Measurements from ENCODE around the gene STS. TPM values are rescaled to one million over a fixed set of nuclear protein-coding genes. Genes with fewer than 3 reads are reported as not detected.

Gene STS
- total RNA-seq, 1 donor from 2014 or later: 0.97 TPM

DNA sequence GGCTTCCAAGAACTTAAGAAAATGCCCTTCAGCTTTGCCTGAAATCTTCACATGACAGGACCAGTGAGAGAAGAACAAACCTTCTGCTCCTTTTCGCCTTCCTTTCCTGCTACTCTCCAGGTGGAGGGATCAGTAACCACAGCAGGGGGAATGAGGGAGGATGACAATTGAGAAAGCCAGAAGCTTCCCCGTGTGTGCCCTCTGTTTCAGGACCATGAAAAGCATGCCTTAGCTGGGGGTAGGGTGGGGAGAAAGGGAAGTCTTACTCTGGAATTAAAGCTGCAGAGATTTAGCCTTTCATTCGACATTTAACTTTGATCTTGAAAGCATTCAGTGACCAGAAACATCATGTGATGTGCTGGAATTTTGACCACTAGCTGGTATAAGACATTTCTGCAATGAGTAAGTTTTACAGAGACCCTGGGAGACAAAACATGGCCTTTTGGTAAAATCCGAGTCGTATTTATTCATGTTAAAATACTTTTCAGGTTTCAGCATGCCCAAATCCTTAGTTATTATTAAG is 11.0 kb downstream of the STS start:
- Histone ChIP-seq H4K20me1 (ENCODE audit: low read depth) (no peaks in the 10 kb centered on the region), H3K9me3 (ENCODE audit: low read depth) (no peaks in the 10 kb centered on the region), H3F3A (ENCODE audit: low read depth) (no peaks in the 10 kb centered on the region), H3K9ac (no peak overlapping the region), H3K4me2 (no peak overlapping the region), H3K79me2 (ENCODE audit: low read depth) (no peaks in the 10 kb centered on the region), H3K27me3 (no peaks in the 10 kb centered on the region), H2AFZ (replicated peaks) (no peak overlapping the region), H3K4me3 (no peak overlapping the region), H3K27ac (no peak overlapping the region), H3K4me1 (peaks cover 10% of the 10 kb centered on the region), H3K36me3 (no peaks in the 10 kb centered on the region)
- DNase-seq (ENCODE audit: low spot score): peak; percentile 8
- Mint-ChIP-seq H3K36me3 (no peaks in the 10 kb centered on the region), H3K4me3 (peak overlapping the region; percentile 31), H3K4me1 (peaks cover 47% of the 10 kb centered on the region), H3K9me3 (no peaks in the 10 kb centered on the region), H3K27me3 (ENCODE audit: insufficient read depth, low read depth) (peaks cover 4% of the 10 kb centered on the region), H3K27ac (peak overlapping the region; percentile 72)
- TF ChIP-seq, protein P1, sequence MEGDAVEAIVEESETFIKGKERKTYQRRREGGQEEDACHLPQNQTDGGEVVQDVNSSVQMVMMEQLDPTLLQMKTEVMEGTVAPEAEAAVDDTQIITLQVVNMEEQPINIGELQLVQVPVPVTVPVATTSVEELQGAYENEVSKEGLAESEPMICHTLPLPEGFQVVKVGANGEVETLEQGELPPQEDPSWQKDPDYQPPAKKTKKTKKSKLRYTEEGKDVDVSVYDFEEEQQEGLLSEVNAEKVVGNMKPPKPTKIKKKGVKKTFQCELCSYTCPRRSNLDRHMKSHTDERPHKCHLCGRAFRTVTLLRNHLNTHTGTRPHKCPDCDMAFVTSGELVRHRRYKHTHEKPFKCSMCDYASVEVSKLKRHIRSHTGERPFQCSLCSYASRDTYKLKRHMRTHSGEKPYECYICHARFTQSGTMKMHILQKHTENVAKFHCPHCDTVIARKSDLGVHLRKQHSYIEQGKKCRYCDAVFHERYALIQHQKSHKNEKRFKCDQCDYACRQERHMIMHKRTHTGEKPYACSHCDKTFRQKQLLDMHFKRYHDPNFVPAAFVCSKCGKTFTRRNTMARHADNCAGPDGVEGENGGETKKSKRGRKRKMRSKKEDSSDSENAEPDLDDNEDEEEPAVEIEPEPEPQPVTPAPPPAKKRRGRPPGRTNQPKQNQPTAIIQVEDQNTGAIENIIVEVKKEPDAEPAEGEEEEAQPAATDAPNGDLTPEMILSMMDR (IDR thresholded peaks at IDR 0.05): no peak
- TF ChIP-seq EZH2 (IDR thresholded peaks at IDR 0.05) (no peak), EZH2phosphoT487 (IDR thresholded peaks at IDR 0.05) (no peak)

DNA sequence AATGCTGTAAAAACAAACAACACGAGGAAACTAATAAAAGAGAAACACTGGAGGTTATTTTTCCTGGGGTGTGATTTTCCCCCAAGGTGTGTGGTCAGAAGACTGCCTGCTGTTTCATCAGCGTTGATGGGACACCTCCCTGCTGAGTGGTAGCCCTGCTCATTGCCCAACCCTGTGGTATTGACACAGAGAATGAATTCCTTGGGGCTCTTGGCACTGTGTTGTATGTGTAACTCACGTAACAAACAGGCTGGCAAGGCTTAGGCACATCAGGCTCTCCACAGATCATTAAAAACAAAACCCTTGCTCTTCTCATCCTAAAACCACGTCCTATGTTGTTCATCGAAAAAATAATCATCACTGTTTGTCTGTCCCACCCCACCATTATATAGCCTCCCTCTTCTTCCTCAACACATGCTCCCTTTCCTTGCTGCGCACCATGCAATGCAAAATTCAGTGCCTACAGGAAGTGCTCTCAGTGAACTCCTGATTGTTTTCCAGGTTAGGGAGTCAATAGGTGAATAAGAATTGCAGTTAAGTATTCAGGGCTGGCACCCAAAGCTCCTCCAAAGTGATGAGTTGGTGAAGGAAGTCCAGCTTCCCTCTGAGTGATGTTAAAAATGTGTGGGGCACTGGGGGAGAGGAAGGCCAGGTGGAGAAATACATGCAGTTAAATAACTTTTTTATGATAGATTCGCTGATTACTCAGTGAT is 11.8 kb downstream of the STS start:
- no peak overlapping the region for H3K4me3 Mint-ChIP-seq
- H3K36me3 Mint-ChIP-seq: no peaks in the 10 kb centered on the region
- no peaks in the 10 kb centered on the region for H3K27me3 ChIP-seq
- peaks cover 39% of the 10 kb centered on the region for H3K4me1 Mint-ChIP-seq
- no peak overlapping the region for H3K4me2 ChIP-seq
- no peaks in the 10 kb centered on the region for H4K20me1 ChIP-seq (ENCODE audit: low read depth)
- no peaks in the 10 kb centered on the region for H3K79me2 ChIP-seq (ENCODE audit: low read depth)
- peaks cover 4% of the 10 kb centered on the region for H3K27me3 Mint-ChIP-seq (ENCODE audit: insufficient read depth, low read depth)
- no peaks in the 10 kb centered on the region for H3K36me3 ChIP-seq
- no peak overlapping the region for H3K9ac ChIP-seq
- no peak for DNase-seq (ENCODE audit: low spot score)
- no peaks in the 10 kb centered on the region for H3K9me3 ChIP-seq (ENCODE audit: low read depth)
- peaks cover 8% of the 10 kb centered on the region for H3K4me1 ChIP-seq
- no peak overlapping the region for H2AFZ ChIP-seq (replicated peaks)
- no peak overlapping the region for H3K27ac ChIP-seq
- TF ChIP-seq EZH2 (IDR thresholded peaks at IDR 0.05): no peak
- no peak for TF ChIP-seq EZH2phosphoT487 (IDR thresholded peaks at IDR 0.05)
- TF ChIP-seq, protein P1 (IDR thresholded peaks at IDR 0.05): no peak
- H3K27ac Mint-ChIP-seq: peak overlapping the region; percentile 86
- H3K9me3 Mint-ChIP-seq: no peaks in the 10 kb centered on the region
- H3F3A ChIP-seq (ENCODE audit: low read depth): no peaks in the 10 kb centered on the region
- no peak overlapping the region for H3K4me3 ChIP-seq

DNA sequence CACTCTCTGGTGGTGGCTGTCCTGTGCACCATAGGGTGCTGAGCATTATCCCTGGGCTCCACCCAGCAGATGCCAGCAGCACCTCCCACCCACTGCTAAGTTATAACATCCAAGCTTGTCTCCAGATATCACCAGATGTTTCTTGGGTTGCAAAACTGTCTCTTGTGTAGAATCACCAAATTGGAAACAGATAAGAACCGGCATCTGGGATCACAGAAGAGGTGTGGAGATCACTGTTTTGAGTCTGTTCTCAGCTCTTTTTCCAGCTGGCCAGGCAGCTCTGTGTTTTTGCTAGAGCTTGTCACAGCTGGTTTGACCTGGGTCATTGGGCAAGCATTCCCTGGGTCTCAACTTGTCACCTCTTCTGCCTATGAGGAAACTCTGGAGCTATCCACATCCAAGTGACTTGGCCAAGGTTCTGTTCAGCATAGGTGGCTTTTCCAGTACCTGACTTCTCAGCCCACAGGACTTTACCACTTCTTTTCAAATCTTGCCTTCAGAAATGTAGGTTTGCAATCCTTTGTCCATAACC is 15.7 kb downstream of the STS start:
- no peak overlapping the region for H3K27ac ChIP-seq
- H3K4me3 ChIP-seq: no peak overlapping the region
- H3K4me1 ChIP-seq: peaks cover 7% of the 10 kb centered on the region
- TF ChIP-seq, protein P1 (IDR thresholded peaks at IDR 0.05): no peak
- TF ChIP-seq EZH2phosphoT487 (IDR thresholded peaks at IDR 0.05) (no peak), EZH2 (IDR thresholded peaks at IDR 0.05) (no peak)
- H3K4me3 Mint-ChIP-seq: no peak overlapping the region
- no peak for DNase-seq (ENCODE audit: low spot score)
- no peaks in the 10 kb centered on the region for H3F3A ChIP-seq (ENCODE audit: low read depth)
- no peak overlapping the region for H3K4me2 ChIP-seq
- no peak overlapping the region for H3K9ac ChIP-seq
- H3K9me3 ChIP-seq (ENCODE audit: low read depth): no peaks in the 10 kb centered on the region
- H2AFZ ChIP-seq (replicated peaks): no peak overlapping the region
- no peaks in the 10 kb centered on the region for H3K36me3 Mint-ChIP-seq
- no peaks in the 10 kb centered on the region for H3K36me3 ChIP-seq
- no peaks in the 10 kb centered on the region for H3K27me3 ChIP-seq
- no peaks in the 10 kb centered on the region for H3K79me2 ChIP-seq (ENCODE audit: low read depth)
- no peak overlapping the region for H3K27ac Mint-ChIP-seq
- H4K20me1 ChIP-seq (ENCODE audit: low read depth): no peaks in the 10 kb centered on the region
- peaks cover 4% of the 10 kb centered on the region for H3K9me3 Mint-ChIP-seq
- H3K4me1 Mint-ChIP-seq: peaks cover 21% of the 10 kb centered on the region
- peaks cover 2% of the 10 kb centered on the region for H3K27me3 Mint-ChIP-seq (ENCODE audit: insufficient read depth, low read depth)

All from neural progenitor cell (in vitro differentiated cells).